Cortex of kidney (tissue), 1 donor: ENCODE data around the gene ZDHHC7.

ENCODE experiments used
- DNase-seq: peaks from one replicate; lab custom pipeline; 2025; lab: John Stamatoyannopoulos, UW

Gene ZDHHC7

GRCh38 chr16:84964386-84965128 is 46.8 kb downstream of the ZDHHC7 start:
- no peak for DNase-seq

DNA sequence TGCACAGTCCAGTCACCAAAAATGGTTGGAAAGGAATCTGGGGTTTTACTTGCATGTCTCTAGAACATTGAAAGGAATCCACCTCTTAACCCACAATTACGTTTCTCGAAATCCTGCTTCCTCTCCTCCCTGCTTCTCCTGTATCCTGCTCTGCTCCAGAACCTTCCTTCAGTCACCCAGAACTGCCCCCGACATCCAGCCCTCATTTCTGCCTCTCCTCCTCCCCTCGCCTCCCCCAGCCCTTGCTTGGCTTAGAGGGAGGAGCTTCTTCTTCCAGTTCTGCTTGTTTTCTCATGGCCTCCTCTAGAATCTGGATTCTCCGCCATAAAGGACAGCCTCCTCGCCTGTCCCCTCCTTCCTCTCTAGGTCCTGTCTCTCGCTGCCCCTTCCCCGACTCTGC is 48.3 kb downstream of the ZDHHC7 start:
- no peak for DNase-seq

DNA sequence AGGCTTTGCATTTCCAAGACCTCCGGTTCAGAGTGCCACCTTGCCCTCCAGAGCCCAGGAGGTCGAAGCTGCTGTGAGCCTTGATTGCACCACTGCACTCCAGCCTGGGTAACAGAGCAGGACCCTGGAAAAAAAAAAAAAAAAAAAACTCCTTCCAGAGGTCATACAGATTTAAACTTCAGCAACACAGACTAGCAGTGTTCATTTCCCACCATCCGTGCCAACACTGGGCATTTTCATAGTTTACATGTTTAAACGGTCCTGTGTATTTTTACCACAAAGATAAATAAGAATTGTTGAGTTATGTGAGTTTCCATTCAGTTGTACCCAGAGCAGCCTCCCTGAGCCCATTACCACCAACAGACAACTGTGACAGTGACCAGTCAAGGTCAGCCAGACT is 50.4 kb downstream of the ZDHHC7 start:
- no peak for DNase-seq

- DNase-seq: no peak
Measured at GRCh38 chr16:84959784-84960417, 51.4 kb downstream of the ZDHHC7 start.

- DNase-seq: no peak
Measured at GRCh38 chr16:84959045-84959576, 52.2 kb downstream of the ZDHHC7 start.

DNA sequence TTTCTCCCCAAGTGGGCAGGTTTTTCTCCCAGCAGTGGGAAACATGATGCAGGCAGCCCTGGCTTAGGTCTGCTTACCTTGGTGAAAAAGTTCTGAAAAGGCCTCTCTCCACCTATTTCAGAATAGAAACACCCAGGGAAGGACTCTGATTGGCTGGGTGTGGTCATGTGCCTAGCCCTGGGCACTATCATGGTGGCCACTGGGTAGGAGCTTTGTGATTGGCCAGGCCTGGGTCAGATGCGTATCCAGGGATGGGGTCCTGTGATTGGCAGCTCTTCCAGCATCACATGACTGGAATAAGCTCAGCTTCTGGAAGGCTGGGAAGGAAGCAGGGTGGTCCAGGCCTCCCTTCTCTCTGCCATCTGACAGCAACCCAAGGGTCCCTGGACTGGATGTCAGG is 53.5 kb downstream of the ZDHHC7 start:
- no peak for DNase-seq

GRCh38 chr16:84957192-84957591 is 54.1 kb downstream of the ZDHHC7 start:
- DNase-seq: no peak

GRCh38 chr16:84955427-84955826 is 55.9 kb downstream of the ZDHHC7 start:
- DNase-seq: no peak

DNA sequence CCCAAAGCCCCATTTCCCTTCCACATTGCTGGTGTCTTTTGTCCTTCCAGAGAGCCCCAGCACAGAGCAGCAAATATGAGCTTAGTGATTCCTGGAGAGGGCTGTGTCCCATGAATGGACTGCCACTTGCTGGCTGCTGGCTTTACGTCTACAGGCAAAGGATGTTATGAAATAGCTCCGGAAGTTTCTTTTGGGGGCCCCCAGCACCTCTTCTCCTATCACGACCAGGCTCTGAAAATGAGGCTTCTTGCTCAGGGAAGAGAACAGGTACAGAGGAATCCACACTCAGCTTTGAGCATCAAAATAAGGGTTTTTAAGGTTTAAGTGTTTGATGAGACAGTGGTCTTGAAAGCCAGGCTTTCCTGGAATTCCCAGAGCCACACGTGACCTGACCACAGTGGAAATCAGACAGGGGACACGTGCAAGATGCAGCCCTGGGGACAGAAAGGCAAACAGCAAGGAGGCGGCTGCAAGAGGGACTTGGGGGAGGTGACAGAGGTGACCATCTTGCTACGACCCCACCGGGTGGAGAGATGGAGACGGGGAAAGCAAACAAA is 58.1 kb downstream of the ZDHHC7 start:
- no peak for DNase-seq

DNA sequence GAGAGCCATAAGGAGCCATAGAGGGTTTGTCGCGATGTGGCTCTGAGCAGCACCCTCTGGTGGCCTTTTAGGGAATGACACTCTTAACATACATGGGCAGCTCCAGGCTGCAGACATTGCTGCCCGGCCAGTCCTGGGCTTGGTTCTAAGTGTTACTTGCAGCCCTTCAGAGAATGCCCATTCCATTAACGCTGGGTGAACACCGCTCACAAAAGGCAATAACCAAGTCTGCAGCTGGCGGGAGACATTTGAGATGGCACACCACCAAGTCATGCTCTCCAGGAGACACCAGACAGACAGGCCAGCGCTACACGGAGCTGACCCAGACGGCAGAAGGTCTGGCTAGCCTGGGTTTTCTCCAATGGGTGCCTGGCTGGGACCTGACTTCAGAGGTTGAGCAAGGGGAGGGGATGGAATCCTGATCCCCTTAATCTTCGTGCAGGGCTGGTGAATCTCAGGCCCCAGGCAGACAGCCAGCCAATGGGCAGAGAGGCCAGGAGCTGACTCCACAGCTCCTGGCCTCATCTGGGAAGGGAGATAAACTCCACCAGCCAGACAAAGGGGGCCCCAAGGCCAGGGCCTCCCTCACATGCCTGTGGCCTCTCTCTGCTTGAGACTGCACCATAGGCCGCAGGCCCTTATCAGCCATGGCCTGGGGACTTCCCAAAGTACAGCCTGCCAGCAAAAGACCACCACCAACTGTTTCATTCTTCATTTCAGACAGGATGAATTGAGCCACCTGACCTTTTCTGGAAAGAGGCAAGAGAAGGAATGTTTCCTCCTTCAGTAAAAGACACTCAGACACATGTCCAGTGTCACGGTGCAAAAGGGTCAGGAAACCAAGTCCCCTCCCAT is 58.8 kb downstream of the ZDHHC7 start:
- DNase-seq: no peak

- no peak for DNase-seq
Measured at GRCh38 chr16:84950906-84951305, 60.4 kb downstream of the ZDHHC7 start.

DNA sequence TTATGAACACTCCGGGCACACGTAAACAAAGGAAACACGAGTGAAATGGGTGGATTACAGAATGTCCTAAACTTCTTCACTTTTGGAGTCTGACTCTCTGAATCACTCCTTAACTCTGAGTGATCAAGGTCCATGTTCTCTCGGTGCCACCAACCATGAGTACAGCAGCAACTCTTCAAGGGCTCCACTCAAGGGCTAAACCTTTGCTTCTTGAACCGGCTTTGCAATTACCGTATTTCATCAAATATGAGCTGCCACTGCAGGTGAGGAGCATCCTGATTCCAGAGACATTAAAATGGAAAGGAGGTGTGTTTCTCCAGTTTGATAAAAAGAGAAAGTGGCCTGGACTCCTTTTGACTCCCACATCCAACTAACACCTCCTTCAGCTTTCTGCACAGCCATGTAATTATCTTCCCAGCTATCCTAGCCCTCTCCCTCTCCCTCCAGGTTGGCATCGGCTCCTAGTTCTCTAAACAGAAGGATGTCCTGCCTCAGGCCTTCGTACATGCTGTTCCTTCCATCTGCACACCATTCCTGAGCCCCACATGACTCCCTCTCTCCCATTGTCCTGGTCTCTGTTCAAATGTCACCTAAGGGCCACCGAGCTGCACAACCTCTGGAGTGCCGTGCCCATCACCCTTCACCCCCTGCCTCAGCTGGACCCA is 61.4 kb downstream of the ZDHHC7 start:
- no peak for DNase-seq

DNA sequence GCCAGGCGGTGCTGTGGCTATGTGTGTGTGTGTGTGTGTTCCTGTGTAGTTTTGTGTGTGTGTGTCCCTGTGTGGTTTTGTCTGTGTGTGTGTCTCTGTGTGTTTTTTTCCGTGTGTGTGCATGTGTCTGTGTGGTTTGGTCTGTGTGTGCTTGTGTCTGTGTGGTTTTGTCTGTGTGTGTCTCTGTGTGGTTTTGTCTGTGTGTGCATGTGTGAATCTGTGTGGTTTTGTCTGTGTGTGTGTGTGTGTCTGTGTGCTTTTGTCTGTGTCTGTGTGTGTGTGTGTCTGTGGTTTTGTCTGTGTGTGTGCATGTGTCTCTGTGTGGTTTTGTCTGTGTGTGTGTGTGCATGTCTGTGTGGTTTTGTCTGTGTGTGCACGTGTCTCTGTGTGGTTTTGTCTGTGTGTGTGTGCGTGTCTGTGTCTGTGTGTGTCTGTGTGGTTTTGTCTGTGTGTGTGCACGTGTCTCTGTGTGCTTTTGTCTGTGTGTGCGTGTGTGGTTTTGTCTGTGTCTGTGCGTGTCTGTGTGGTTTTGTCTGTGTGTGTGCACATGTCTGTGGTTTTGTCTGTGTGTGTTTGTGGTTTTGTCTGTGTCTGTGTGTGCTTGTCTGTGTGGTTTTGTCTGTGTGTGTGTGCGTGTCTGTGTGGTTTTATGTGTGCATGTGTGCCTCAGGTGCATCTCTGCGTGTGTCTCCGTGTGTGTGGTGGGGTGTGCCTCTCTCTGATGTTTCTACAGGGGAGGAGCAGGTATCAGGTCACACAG is 62.3 kb downstream of the ZDHHC7 start:
- no peak for DNase-seq

- no peak for DNase-seq
Measured at GRCh38 chr16:84947996-84948850, 63.1 kb downstream of the ZDHHC7 start.

DNA sequence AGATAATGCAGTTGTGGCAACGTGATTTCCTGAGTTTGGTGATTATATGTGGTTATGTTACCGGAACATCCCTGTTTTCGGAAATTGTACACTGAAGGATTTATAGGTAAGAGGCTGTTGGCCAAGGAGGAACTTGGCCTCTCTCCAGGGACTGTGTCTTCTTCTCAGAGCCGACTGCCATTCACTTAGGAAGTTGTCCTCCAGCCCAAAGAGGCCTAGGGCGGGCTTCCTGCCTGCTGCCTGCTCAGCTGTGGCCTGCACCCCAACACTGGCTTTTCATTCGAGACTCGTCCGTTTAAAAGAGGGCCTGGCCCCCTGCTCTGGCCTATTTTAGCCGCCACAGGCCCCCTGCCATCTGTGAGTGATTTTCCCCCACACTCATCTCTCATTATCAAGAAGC is 64.3 kb downstream of the ZDHHC7 start:
- DNase-seq: no peak

DNA sequence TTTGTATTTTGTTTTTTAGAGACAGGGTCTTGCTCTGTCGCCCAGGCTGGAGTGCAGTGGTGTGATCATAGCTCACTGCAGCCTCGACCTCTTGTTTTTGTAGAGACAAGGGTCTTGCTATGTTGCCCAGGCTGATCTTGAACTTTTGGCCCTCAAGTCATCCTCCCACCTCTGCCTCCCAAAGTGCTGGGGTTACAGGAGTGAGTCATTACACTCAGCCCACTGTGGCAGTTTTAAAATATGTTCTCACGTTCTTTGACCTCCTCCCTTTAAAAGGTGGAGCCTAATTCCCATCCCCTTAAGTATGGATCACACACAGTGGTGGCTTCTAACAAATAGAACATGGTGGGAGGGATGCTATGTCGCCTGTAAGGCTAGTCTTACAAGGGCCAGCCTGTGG is 67.7 kb downstream of the ZDHHC7 start:
- no peak for DNase-seq

GRCh38 chr16:84942786-84943185 is 68.5 kb downstream of the ZDHHC7 start:
- no peak for DNase-seq

- DNase-seq: no peak
Measured at GRCh38 chr16:84941921-84942320, 69.4 kb downstream of the ZDHHC7 start.

DNA sequence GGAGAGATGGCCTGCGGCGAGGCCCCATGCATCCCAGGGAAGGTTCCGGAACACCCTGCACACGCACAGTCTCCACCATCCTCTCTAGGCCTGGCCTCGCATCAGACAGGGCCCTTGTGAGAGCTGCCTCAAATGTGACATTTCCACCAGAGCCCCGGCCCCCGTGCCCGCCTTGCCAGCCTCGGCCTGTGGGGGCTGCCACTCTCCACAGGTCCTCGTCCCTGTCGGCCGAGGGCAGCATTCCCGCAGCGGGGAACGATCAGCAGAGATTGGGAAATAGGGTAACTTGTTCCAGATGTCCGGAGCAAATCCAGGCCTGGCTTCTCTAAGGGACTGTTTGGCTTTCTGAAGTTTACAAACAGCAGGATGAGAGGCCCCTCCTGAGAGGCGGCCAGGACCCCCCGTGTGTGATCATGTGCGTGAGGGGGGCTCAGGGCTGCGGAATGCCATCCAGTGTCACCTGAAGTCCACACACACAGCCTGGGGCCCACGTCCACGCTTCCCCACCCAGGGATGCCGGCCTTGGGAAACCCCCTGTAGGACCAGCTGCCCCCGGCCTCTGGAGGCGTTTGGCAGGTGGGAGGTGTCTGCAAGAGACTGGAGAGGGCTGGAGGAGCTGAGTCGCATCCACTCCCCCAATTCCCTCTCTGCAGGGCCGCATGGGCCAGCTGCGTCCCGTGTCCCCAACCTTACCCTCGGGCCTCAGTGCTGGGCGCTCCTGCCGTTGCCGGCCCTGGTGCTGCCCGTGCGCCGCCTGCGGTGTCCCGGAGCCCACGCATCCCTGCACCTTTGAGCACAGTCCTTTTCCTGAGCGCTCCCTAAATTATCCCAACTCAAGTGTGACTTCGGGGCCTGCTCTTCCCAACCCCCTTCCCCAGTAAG is 70.4 kb downstream of the ZDHHC7 start:
- no peak for DNase-seq
